K562 (cell line): ENCODE data around the gene LRCH1. TPM values are rescaled to one million over a fixed set of nuclear protein-coding genes. Genes with fewer than 3 reads are reported as not detected.

Experiments
- E2F5 ChIP-seq: sonication (generic); formaldehyde crosslinking; IDR thresholded peaks from 2 replicates; pipeline ENCODE4 v1.8.0; 2022; ENCODE audit warnings: mild to moderate bottlenecking, missing genetic modification reagents
- SMC3 ChIP-seq: conservative IDR thresholded peaks from 2 replicates; pipeline ENCODE4 v1.6.1; 2011; ENCODE audit warnings: low read depth, low read length, improper control_type of control experiment; ENCODE audit not compliant: insufficient read depth
- ZNF347 ChIP-seq: fragments of 450-650 bp; formaldehyde crosslinking; IDR thresholded peaks from 2 replicates; pipeline ENCODE4 v1.4.0; 2020; ENCODE audit warnings: low read depth, mild to moderate bottlenecking, moderate library complexity
- polyA plus RNA-seq, 8 experiments: library from polyadenylated mRNA; depleted of rRNA in 4 of 8; stranded (reverse) in 5 of 8; unstranded in 3 of 8; fragments of >200 nt; fragmentation: Nextera tagmentation in 2 of 8; fragmentation: Illumina TruSeq in 1 of 8; extraction: Ambion mirVana in 2 of 8; extraction: Trizol in 1 of 8; gene quantifications; 2 replicates each; pipeline versions ENCODE4 v1.2.1 to v1.2.3, GENCODE V29; 2011 to 2014; ENCODE audit warnings: inconsistent platforms in 1 of 8, missing spikeins in 1 of 8
- total RNA-seq, 7 experiments: library from RNA; depleted of rRNA in 6 of 7; stranded (reverse); fragments of >200 nt in 6 of 7; fragmentation: Illumina TruSeq in 2 of 7; extraction: Trizol in 2 of 7; gene quantifications; 2 replicates each; pipeline versions ENCODE4 v1.2.1 to v1.2.3, GENCODE V29; 2011 to 2021; ENCODE audit warnings: low replicate concordance in 1 of 7
- TF ChIP-seq, protein P1 (sequence below), 2 experiments: fragments of 450-650 bp in 1 of 2; sonication (generic) in 1 of 2; formaldehyde crosslinking in 1 of 2; IDR thresholded peaks; 2 replicates each; pipeline versions ENCODE4 v1.7.1 to v1.9.0; 2016 to 2022; ENCODE audit warnings: inconsistent platforms in 1 of 2, mild to moderate bottlenecking in 1 of 2, missing genetic modification reagents in 1 of 2
- TF ChIP-seq, protein P2 (sequence below), 2 experiments: IDR thresholded peaks; 2 replicates each; pipeline ENCODE4 v1.6.1; 2011; ENCODE audit warnings: borderline replicate concordance in 1 of 2, control low read depth in 1 of 2, low read depth in 1 of 2, low read length in 1 of 2, mild to moderate bottlenecking in 1 of 2, mixed read lengths in 1 of 2, moderate library complexity in 1 of 2; ENCODE audit not compliant: insufficient read depth in 1 of 2, insufficient read length in 1 of 2, poor library complexity in 1 of 2, severe bottlenecking in 1 of 2; ENCODE audit errors: extremely low read depth in 1 of 2

LRCH1 gene
- total and polyA plus RNA-seq, 9 of the 15 experiments (the other 6 are each of a cell fraction or from before 2014, with no cell fraction given): 1.1 to 6.8 (median 3.7) TPM

GRCh38 chr13:46603165-46603603 lies 50.2 kb downstream of the LRCH1 start (continued):
- TF ChIP-seq, protein P1, sequence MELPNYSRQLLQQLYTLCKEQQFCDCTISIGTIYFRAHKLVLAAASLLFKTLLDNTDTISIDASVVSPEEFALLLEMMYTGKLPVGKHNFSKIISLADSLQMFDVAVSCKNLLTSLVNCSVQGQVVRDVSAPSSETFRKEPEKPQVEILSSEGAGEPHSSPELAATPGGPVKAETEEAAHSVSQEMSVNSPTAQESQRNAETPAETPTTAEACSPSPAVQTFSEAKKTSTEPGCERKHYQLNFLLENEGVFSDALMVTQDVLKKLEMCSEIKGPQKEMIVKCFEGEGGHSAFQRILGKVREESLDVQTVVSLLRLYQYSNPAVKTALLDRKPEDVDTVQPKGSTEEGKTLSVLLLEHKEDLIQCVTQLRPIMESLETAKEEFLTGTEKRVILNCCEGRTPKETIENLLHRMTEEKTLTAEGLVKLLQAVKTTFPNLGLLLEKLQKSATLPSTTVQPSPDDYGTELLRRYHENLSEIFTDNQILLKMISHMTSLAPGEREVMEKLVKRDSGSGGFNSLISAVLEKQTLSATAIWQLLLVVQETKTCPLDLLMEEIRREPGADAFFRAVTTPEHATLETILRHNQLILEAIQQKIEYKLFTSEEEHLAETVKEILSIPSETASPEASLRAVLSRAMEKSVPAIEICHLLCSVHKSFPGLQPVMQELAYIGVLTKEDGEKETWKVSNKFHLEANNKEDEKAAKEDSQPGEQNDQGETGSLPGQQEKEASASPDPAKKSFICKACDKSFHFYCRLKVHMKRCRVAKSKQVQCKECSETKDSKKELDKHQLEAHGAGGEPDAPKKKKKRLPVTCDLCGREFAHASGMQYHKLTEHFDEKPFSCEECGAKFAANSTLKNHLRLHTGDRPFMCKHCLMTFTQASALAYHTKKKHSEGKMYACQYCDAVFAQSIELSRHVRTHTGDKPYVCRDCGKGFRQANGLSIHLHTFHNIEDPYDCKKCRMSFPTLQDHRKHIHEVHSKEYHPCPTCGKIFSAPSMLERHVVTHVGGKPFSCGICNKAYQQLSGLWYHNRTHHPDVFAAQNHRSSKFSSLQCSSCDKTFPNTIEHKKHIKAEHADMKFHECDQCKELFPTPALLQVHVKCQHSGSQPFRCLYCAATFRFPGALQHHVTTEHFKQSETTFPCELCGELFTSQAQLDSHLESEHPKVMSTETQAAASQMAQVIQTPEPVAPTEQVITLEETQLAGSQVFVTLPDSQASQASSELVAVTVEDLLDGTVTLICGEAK (IDR thresholded peaks at IDR 0.05): no peak
- TF ChIP-seq, protein P1 (CRISPR knock-in tag; IDR thresholded peaks at IDR 0.05): no peak
- TF ChIP-seq ZNF347 (no peak), E2F5 (CRISPR knock-in tag) (no peak), SMC3 (no peak)
- TF ChIP-seq, protein P2, sequence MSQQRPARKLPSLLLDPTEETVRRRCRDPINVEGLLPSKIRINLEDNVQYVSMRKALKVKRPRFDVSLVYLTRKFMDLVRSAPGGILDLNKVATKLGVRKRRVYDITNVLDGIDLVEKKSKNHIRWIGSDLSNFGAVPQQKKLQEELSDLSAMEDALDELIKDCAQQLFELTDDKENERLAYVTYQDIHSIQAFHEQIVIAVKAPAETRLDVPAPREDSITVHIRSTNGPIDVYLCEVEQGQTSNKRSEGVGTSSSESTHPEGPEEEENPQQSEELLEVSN (IDR thresholded peaks at IDR 0.05; ENCODE audit: borderline replicate concordance in 1 of 2, extremely low read depth in 1 of 2, insufficient read depth in 1 of 2, insufficient read length in 1 of 2, low read depth in 1 of 2, low read length in 1 of 2, poor library complexity in 1 of 2, severe bottlenecking in 1 of 2): no peak
